Kidney epithelial cell (primary cell): ENCODE data around the gene SPAG6. TPM values are rescaled to one million over a fixed set of nuclear protein-coding genes. Genes with fewer than 3 reads are reported as not detected.

Source experiments
- DNase-seq: peaks from one replicate; pipeline ENCODE4 v3.0.0-alpha.2; 2010; ENCODE audit warnings: low read depth
- H3K27me3 ChIP-seq: 2 replicates; pipeline ENCODE4 v1.6.0; 2011; ENCODE audit warnings: low read length; ENCODE audit not compliant: control insufficient read depth, insufficient read depth
- H3K36me3 ChIP-seq: 2 replicates; pipeline ENCODE4 v1.5.1; 2011; ENCODE audit warnings: low read length; ENCODE audit not compliant: control insufficient read depth, insufficient read depth
- H3K4me3 ChIP-seq: 2 replicates; pipeline ENCODE4 v1.5.1; 2011; ENCODE audit warnings: low read depth, mild to moderate bottlenecking, control low read depth, low read length
- CTCF ChIP-seq: IDR thresholded peaks from 2 replicates; pipeline ENCODE4 v1.5.1; 2011; ENCODE audit warnings: mild to moderate bottlenecking, moderate library complexity, low read length, control low read depth, inconsistent platforms; ENCODE audit not compliant: insufficient read depth, poor library complexity, severe bottlenecking
- total RNA-seq: library from RNA; depleted of rRNA; stranded (reverse); fragments of >200 nt; gene quantifications from 2 replicates; pipeline ENCODE4 v1.2.3, GENCODE V29; 2015

The SPAG6 gene
- total RNA-seq, 1 donor from 2014 or later: 0.79 TPM

GRCh38 chr10:22317076-22317370 is 28.3 kb upstream of the SPAG6 start:
- DNase-seq: no peak
- TF ChIP-seq CTCF: no peak
- Histone ChIP-seq H3K36me3 (no peaks in the 10 kb centered on the region), H3K4me3 (peak overlapping the region; percentile 73), H3K27me3 (peaks cover 4% of the 10 kb centered on the region)

- DNase-seq: no peak
- Histone ChIP-seq H3K4me3 (no peak overlapping the region), H3K27me3 (peaks cover 13% of the 10 kb centered on the region), H3K36me3 (no peaks in the 10 kb centered on the region)
- no peak for TF ChIP-seq CTCF
Observed at GRCh38 chr10:22317771-22318565, 27.3 kb upstream of the SPAG6 start.

- H3K36me3 ChIP-seq: no peaks in the 10 kb centered on the region
- H3K4me3 ChIP-seq: no peak overlapping the region
- TF ChIP-seq CTCF: no peak
- DNase-seq: no peak
- peaks cover 15% of the 10 kb centered on the region for H3K27me3 ChIP-seq
Observed at GRCh38 chr10:22318772-22319171, 26.5 kb upstream of the SPAG6 start.

- no peak overlapping the region for H3K4me3 ChIP-seq
- H3K27me3 ChIP-seq: peaks cover 15% of the 10 kb centered on the region
- no peaks in the 10 kb centered on the region for H3K36me3 ChIP-seq
- no peak for DNase-seq
- no peak for TF ChIP-seq CTCF
Observed at GRCh38 chr10:22319547-22319979, 25.7 kb upstream of the SPAG6 start.

- H3K4me3 ChIP-seq: peak overlapping the region; percentile 74
- TF ChIP-seq CTCF: no peak
- no peaks in the 10 kb centered on the region for H3K36me3 ChIP-seq
- DNase-seq: no peak
- peaks cover 15% of the 10 kb centered on the region for H3K27me3 ChIP-seq
Observed at GRCh38 chr10:22319980-22320558, 25.2 kb upstream of the SPAG6 start.
